H9 (cell line): ENCODE measurements around the gene HOXC10. TPM values are rescaled to one million over a fixed set of nuclear protein-coding genes. Genes with fewer than 3 reads are reported as not detected.

Experiments used
- DNase-seq: peaks from one replicate; pipeline ENCODE4 v3.0.0-alpha.2; 2017
- H2AFZ ChIP-seq: one replicate; pipeline ENCODE4 v1.6.1; 2013; ENCODE audit warnings: mild to moderate bottlenecking, low read length, control low read depth, moderate library complexity
- H2AK5ac ChIP-seq: 2 replicates; pipeline ENCODE4 v1.6.1; 2013; ENCODE audit warnings: low read length, control low read depth, mixed read lengths; ENCODE audit not compliant: insufficient read length
- H2BK120ac ChIP-seq: one replicate; pipeline ENCODE4 v1.6.1; 2013; ENCODE audit warnings: low read depth, mild to moderate bottlenecking, low read length, control low read depth, inconsistent platforms; ENCODE audit not compliant: poor library complexity, severe bottlenecking
- H2BK12ac ChIP-seq: 2 replicates; pipeline ENCODE4 v1.6.1; 2013; ENCODE audit warnings: low read length, control low read depth, mixed read lengths, low read depth; ENCODE audit not compliant: insufficient read length
- H2BK15ac ChIP-seq: 2 replicates; pipeline ENCODE4 v1.6.1; 2013; ENCODE audit warnings: low read depth, low read length, control low read depth
- H2BK20ac ChIP-seq: one replicate; pipeline ENCODE4 v1.6.1; 2013; ENCODE audit warnings: low read depth, mild to moderate bottlenecking, low read length, control low read depth, inconsistent platforms; ENCODE audit not compliant: poor library complexity, severe bottlenecking
- H2BK5ac ChIP-seq: 2 replicates; pipeline ENCODE4 v1.6.1; 2013; ENCODE audit warnings: low read length, control low read depth, mixed read lengths; ENCODE audit not compliant: insufficient read length
- H3K14ac ChIP-seq: 2 replicates; pipeline ENCODE4 v1.6.1; 2013; ENCODE audit warnings: low read length, control low read depth; ENCODE audit not compliant: insufficient read depth
- H3K18ac ChIP-seq: 2 replicates; pipeline ENCODE4 v1.6.1; 2013; ENCODE audit warnings: low read depth, mild to moderate bottlenecking, mixed read lengths, low read length, control low read depth; ENCODE audit not compliant: insufficient read length
- H3K23ac ChIP-seq: 2 replicates; pipeline ENCODE4 v1.6.1; 2013; ENCODE audit warnings: low read length, control low read depth, mixed read lengths, low read depth; ENCODE audit not compliant: insufficient read length
- H3K23me2 ChIP-seq: 2 replicates; pipeline ENCODE4 v1.6.1; 2013; ENCODE audit warnings: low read depth, mild to moderate bottlenecking, mixed read lengths, low read length, control low read depth; ENCODE audit not compliant: insufficient read length, poor library complexity, severe bottlenecking
- H3K27ac ChIP-seq: 2 replicates; pipeline ENCODE4 v1.5.1; 2013; ENCODE audit warnings: low read length, control low read depth, mixed read lengths, low read depth; ENCODE audit not compliant: insufficient read length
- H3K27me3 ChIP-seq: 2 replicates; pipeline ENCODE4 v1.6.1; 2013; ENCODE audit warnings: low read length, control low read depth, inconsistent platforms; ENCODE audit not compliant: insufficient read depth
- H3K4ac ChIP-seq: 2 replicates; pipeline ENCODE4 v1.6.1; 2013; ENCODE audit warnings: low read depth, mild to moderate bottlenecking, control low read depth, inconsistent platforms, low read length, moderate library complexity
- H3K4me1 ChIP-seq: 2 replicates; pipeline ENCODE4 v1.6.1; 2013; ENCODE audit warnings: low read length, control low read depth, inconsistent platforms; ENCODE audit not compliant: insufficient read depth
- H3K4me2 ChIP-seq: 2 replicates; pipeline ENCODE4 v1.6.1; 2013; ENCODE audit warnings: low read length, control low read depth, mixed read lengths; ENCODE audit not compliant: insufficient read length, insufficient read depth
- H3K56ac ChIP-seq: 2 replicates; pipeline ENCODE4 v1.6.1; 2013; ENCODE audit warnings: low read depth, mild to moderate bottlenecking, mixed read lengths, low read length, control low read depth; ENCODE audit not compliant: insufficient read length
- H3K79me1 ChIP-seq: 2 replicates; pipeline ENCODE4 v1.6.1; 2013; ENCODE audit warnings: low read depth, mild to moderate bottlenecking, moderate library complexity, low read length, control low read depth, inconsistent platforms; ENCODE audit not compliant: insufficient read depth, poor library complexity, severe bottlenecking
- H3K79me2 ChIP-seq: 2 replicates; pipeline ENCODE4 v1.6.1; 2013; ENCODE audit warnings: low read length, control low read depth, inconsistent platforms; ENCODE audit not compliant: insufficient read depth
- H3K9ac ChIP-seq: 2 replicates; pipeline ENCODE4 v1.6.1; 2013; ENCODE audit warnings: low read length, control low read depth, mixed read lengths; ENCODE audit not compliant: insufficient read length; ENCODE audit errors: extremely low read depth
- H3K9me3 ChIP-seq: one replicate; pipeline ENCODE4 v1.6.1; 2013; ENCODE audit warnings: low read depth, low read length, inconsistent platforms; ENCODE audit not compliant: control insufficient read depth
- H3T11ph ChIP-seq: one replicate; pipeline ENCODE4 v1.6.1; 2013; ENCODE audit warnings: mild to moderate bottlenecking, low read length, control low read depth, inconsistent platforms
- H4K20me1 ChIP-seq: one replicate; pipeline ENCODE4 v1.6.1; 2013; ENCODE audit not compliant: control insufficient read depth, insufficient read length, insufficient read depth
- H4K5ac ChIP-seq: 2 replicates; pipeline ENCODE4 v1.6.1; 2013; ENCODE audit warnings: low read depth, mild to moderate bottlenecking, mixed read lengths, low read length, control low read depth; ENCODE audit not compliant: insufficient read length
- H4K8ac ChIP-seq: replicated peaks from 2 replicates; pipeline ENCODE4 v1.6.1; 2013; ENCODE audit warnings: low read length, control low read depth, mixed read lengths, low read depth; ENCODE audit not compliant: insufficient read length
- H4K91ac ChIP-seq: 2 replicates; pipeline ENCODE4 v1.6.1; 2013; ENCODE audit warnings: low read depth, mild to moderate bottlenecking, moderate library complexity, mixed read lengths, low read length, control low read depth; ENCODE audit not compliant: insufficient read length
- H3K27ac Mint-ChIP-seq, 3 experiments: 2 replicates in 2 of 3; 3 replicates in 1 of 3; pipeline ENCODE4 v1.8.0; 2020 to 2021; ENCODE audit warnings: mixed read lengths in 3 of 3, mild to moderate bottlenecking in 1 of 3, moderate library complexity in 1 of 3
- H3K27me3 Mint-ChIP-seq: 2 replicates; pipeline ENCODE4 v1.8.0; 2021; ENCODE audit warnings: low read depth, mild to moderate bottlenecking, moderate library complexity, mixed read lengths
- H3K36me3 Mint-ChIP-seq, 3 experiments: 2 replicates in 2 of 3; 3 replicates in 1 of 3; pipeline ENCODE4 v1.8.0; 2020 to 2021; ENCODE audit warnings: low read depth in 3 of 3, mixed read lengths in 3 of 3; ENCODE audit not compliant: insufficient read depth in 1 of 3
- H3K4me1 Mint-ChIP-seq, 2 experiments: 2 replicates each; pipeline ENCODE4 v1.8.0; 2020; ENCODE audit warnings: mixed read lengths in 2 of 2
- H3K4me3 Mint-ChIP-seq, 2 experiments: 2 replicates in 1 of 2; 3 replicates in 1 of 2; pipeline ENCODE4 v1.8.0; 2020 to 2021; ENCODE audit warnings: mild to moderate bottlenecking in 2 of 2, mixed read lengths in 2 of 2, moderate library complexity in 1 of 2
- H3K9me3 Mint-ChIP-seq, 2 experiments: 2 replicates in 1 of 2; 3 replicates in 1 of 2; pipeline ENCODE4 v1.8.0; 2020; ENCODE audit warnings: mild to moderate bottlenecking in 2 of 2, mixed read lengths in 2 of 2, moderate library complexity in 1 of 2
- WGBS: extraction: QIAGEN DNeasy Blood & Tissue Kit; methylation state at CpG from one replicate; pipeline ENCODE4 v1.1.7; 2013; ENCODE audit warnings: missing lambda C conversion rate, low lambda C conversion rate, mixed read lengths; ENCODE audit not compliant: insufficient read length; ENCODE audit errors: extremely low coverage; 5-methylcytosine and 5-hydroxymethylcytosine counted together
- total RNA-seq: library from RNA; stranded (reverse); gene quantifications from 2 replicates; pipeline ENCODE4 v1.2.1, GENCODE V29; 2021
- TF ChIP-seq, protein P1 (sequence below): fragments of 200-600 bp; sonication (generic); conservative IDR thresholded peaks from 3 replicates; pipeline ENCODE4 v1.8.0; 2021; ENCODE audit warnings: antibody characterized with exemption, mild to moderate bottlenecking

Gene HOXC10
- total RNA-seq, 1 experiment from 2014 or later = not detected

DNA sequence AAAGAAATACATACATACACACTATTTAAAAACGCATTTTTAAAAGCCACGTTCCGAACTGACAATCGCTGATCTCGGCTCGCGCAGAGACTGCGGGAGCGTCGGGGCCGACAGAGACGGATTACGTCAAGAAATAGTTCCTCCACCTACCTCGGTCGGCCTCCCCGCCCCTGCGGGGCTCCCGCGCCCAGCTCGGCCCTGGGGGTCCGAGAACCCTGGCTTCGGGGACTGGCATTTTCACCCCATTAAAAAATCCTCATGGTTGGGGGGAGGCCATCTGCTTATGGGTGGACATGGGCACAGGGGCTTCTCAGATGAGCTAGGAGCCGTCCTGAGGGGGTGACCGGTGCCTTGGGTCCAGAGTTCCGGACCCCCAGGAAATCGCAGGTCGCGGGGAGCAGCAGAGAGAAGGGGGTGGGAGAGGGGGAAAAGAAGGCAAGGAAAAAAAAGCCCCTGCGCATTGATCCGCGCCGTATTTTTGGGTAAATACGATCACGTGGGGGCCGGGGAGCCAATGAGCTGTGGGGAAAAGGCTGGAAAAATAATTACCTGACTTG is 14.7 kb downstream of the HOXC10 start:
- Histone ChIP-seq H4K20me1 (no peaks in the 10 kb centered on the region), H3K18ac (no peak overlapping the region), H4K91ac (no peak overlapping the region), H3K23me2 (no peaks in the 10 kb centered on the region), H3K4me1 (no peaks in the 10 kb centered on the region), H3K27me3 (peaks cover 99% of the 10 kb centered on the region), H3K79me1 (no peaks in the 10 kb centered on the region), H4K5ac (no peak overlapping the region), H3K79me2 (no peaks in the 10 kb centered on the region), H3K4me2 (peak overlapping the region; percentile 26), H3K27ac (no peak overlapping the region), H3K56ac (no peak overlapping the region), H3K14ac (no peak overlapping the region), H3T11ph (no peak overlapping the region), H2BK5ac (no peak overlapping the region), H2BK20ac (no peak overlapping the region), H3K9me3 (no peaks in the 10 kb centered on the region), H3K9ac (no peak overlapping the region), H2BK15ac (no peak overlapping the region), H2BK12ac (no peak overlapping the region), H3K4ac (no peak overlapping the region), H2AK5ac (no peak overlapping the region), H4K8ac (no peak overlapping the region), H2BK120ac (no peak overlapping the region), H3K23ac (no peak overlapping the region), H2AFZ (no peak overlapping the region)
- H3K4me1 Mint-ChIP-seq = peaks cover 7 to 27% of the 10 kb centered on the region in 2 experiments
- peaks cover 4 to 9% of the 10 kb centered on the region in 2 experiments; a peak in 3 of 5 replicates for H3K9me3 Mint-ChIP-seq
- H3K27ac Mint-ChIP-seq = no peak overlapping the region
- WGBS = no CpG with 5 or more reads among the region's 35 CpGs
- no peaks in the 10 kb centered on the region for H3K36me3 Mint-ChIP-seq
- H3K27me3 Mint-ChIP-seq = peaks cover 100% of the 10 kb centered on the region
- TF ChIP-seq, protein P1, sequence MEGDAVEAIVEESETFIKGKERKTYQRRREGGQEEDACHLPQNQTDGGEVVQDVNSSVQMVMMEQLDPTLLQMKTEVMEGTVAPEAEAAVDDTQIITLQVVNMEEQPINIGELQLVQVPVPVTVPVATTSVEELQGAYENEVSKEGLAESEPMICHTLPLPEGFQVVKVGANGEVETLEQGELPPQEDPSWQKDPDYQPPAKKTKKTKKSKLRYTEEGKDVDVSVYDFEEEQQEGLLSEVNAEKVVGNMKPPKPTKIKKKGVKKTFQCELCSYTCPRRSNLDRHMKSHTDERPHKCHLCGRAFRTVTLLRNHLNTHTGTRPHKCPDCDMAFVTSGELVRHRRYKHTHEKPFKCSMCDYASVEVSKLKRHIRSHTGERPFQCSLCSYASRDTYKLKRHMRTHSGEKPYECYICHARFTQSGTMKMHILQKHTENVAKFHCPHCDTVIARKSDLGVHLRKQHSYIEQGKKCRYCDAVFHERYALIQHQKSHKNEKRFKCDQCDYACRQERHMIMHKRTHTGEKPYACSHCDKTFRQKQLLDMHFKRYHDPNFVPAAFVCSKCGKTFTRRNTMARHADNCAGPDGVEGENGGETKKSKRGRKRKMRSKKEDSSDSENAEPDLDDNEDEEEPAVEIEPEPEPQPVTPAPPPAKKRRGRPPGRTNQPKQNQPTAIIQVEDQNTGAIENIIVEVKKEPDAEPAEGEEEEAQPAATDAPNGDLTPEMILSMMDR = no peak
- H3K4me3 Mint-ChIP-seq = peak overlapping the region; percentile 45 to 63
- DNase-seq = no peak
